IMR-90 (cell line): Measurements from ENCODE around the gene SLC18A3. TPM values are rescaled to one million over a fixed set of nuclear protein-coding genes. Genes with fewer than 3 reads are reported as not detected.

Experiments used
- ATAC-seq: fragments of 200-7000 bp; cut with Tn5 transposase; 2 replicates; pipeline ENCODE4 v1.9.1; 2020; ENCODE audit warnings: low read depth, mild to moderate bottlenecking, moderate library complexity
- BruUV-seq: library from RNA; stranded (reverse); fragments of 400-500 nt; replicated peaks from 2 replicates; lab custom pipeline; 2021; lab: Mats Ljungman, UMichigan
- CTCF ChIA-PET: fragments of 300-600 bp; formaldehyde crosslinking; extraction: SDS; loops from one replicate; lab custom pipeline; 2021; ENCODE audit warnings: antibody characterized with exemption; lab: Yijun Ruan, JAX
- POLR2A ChIA-PET: fragments of 300-600 bp; sonication (Branson Sonifier 250); formaldehyde crosslinking; loops from one replicate; lab custom pipeline; 2022; ENCODE audit warnings: antibody characterized with exemption; ENCODE audit not compliant: unreplicated experiment; lab: Charles Lee
- DNase-seq: peaks from one replicate; pipeline ENCODE4 v3.0.0; 2013
- H2AFZ ChIP-seq: replicated peaks from 2 replicates; pipeline ENCODE3; 2013; ENCODE audit warnings: low read length, mild to moderate bottlenecking; ENCODE audit not compliant: poor library complexity
- H2AK5ac ChIP-seq: 2 replicates; pipeline ENCODE4 v1.6.1; 2013; ENCODE audit warnings: low read depth, low read length, inconsistent platforms
- H2AK9ac ChIP-seq: replicated peaks from 2 replicates; pipeline ENCODE3; 2013; ENCODE audit warnings: mild to moderate bottlenecking, low read depth, low read length, moderate library complexity; ENCODE audit not compliant: poor library complexity
- H2BK120ac ChIP-seq: 2 replicates; pipeline ENCODE4 v1.6.1; 2013; ENCODE audit warnings: low read depth, low read length, inconsistent platforms
- H2BK15ac ChIP-seq: 3 replicates; pipeline ENCODE4 v1.6.1; 2013; ENCODE audit warnings: low read depth, low read length, inconsistent platforms
- H2BK20ac ChIP-seq: 2 replicates; pipeline ENCODE4 v1.6.1; 2013; ENCODE audit warnings: low read depth, mild to moderate bottlenecking, inconsistent platforms, low read length, moderate library complexity
- H2BK5ac ChIP-seq: 2 replicates; pipeline ENCODE4 v1.6.1; 2013; ENCODE audit warnings: mild to moderate bottlenecking, low read depth, low read length, inconsistent platforms; ENCODE audit not compliant: poor library complexity, severe bottlenecking
- H3K14ac ChIP-seq: replicated peaks from 2 replicates; pipeline ENCODE4 v1.6.1; 2013; ENCODE audit warnings: low read depth, low read length, inconsistent platforms
- H3K18ac ChIP-seq: 2 replicates; pipeline ENCODE4 v1.6.1; 2013; ENCODE audit warnings: low read depth, low read length, control low read depth
- H3K23ac ChIP-seq: 2 replicates; pipeline ENCODE4 v1.6.1; 2013; ENCODE audit warnings: low read depth, low read length, inconsistent platforms
- H3K27ac ChIP-seq: 2 replicates; pipeline ENCODE4 v1.5.1; 2013; ENCODE audit warnings: mild to moderate bottlenecking, control low read depth, low read length; ENCODE audit not compliant: insufficient read depth
- H3K27me3 ChIP-seq: 2 replicates; pipeline ENCODE4 v1.6.1; 2013; ENCODE audit warnings: low read length; ENCODE audit not compliant: control insufficient read depth, insufficient read depth
- H3K36me3 ChIP-seq: 2 replicates; pipeline ENCODE4 v1.6.1; 2013; ENCODE audit warnings: low read length, mixed read lengths; ENCODE audit not compliant: control insufficient read depth, insufficient read depth
- H3K4ac ChIP-seq: 2 replicates; pipeline ENCODE4 v1.6.1; 2013; ENCODE audit warnings: low read depth, low read length, inconsistent platforms
- H3K4me1 ChIP-seq: 2 replicates; pipeline ENCODE4 v1.6.1; 2013; ENCODE audit warnings: low read length, mixed read lengths; ENCODE audit not compliant: control insufficient read depth, insufficient read depth
- H3K4me2 ChIP-seq: 2 replicates; pipeline ENCODE4 v1.6.1; 2013; ENCODE audit warnings: low read depth, mild to moderate bottlenecking, control low read depth, low read length, moderate library complexity
- H3K4me3 ChIP-seq: 2 replicates; pipeline ENCODE4 v1.5.1; 2013; ENCODE audit warnings: low read depth, mild to moderate bottlenecking, control low read depth, low read length, moderate library complexity; ENCODE audit not compliant: insufficient read depth
- H3K56ac ChIP-seq: 2 replicates; pipeline ENCODE4 v1.6.1; 2013; ENCODE audit warnings: low read length, inconsistent platforms; ENCODE audit not compliant: insufficient read depth; ENCODE audit errors: extremely low read depth
- H3K79me1 ChIP-seq, 2 experiments: 2 replicates each; pipeline ENCODE4 v1.6.1; 2013; ENCODE audit warnings: low read length in 2 of 2, inconsistent platforms in 1 of 2, low read depth in 1 of 2
- H3K9ac ChIP-seq: 2 replicates; pipeline ENCODE4 v1.6.1; 2013; ENCODE audit warnings: low read depth, low read length, control low read depth
- H3K9me1 ChIP-seq: 2 replicates; pipeline ENCODE4 v1.6.1; 2013; ENCODE audit warnings: low read length, inconsistent platforms; ENCODE audit not compliant: insufficient read depth
- H3K9me3 ChIP-seq: 2 replicates; pipeline ENCODE4 v1.6.1; 2013; ENCODE audit warnings: low read length; ENCODE audit not compliant: control insufficient read depth, insufficient read depth
- H4K20me1 ChIP-seq: 2 replicates; pipeline ENCODE4 v1.6.1; 2013; ENCODE audit warnings: low read length, inconsistent platforms; ENCODE audit not compliant: insufficient read depth
- H4K5ac ChIP-seq: 2 replicates; pipeline ENCODE4 v1.6.1; 2013; ENCODE audit warnings: mild to moderate bottlenecking, low read depth, low read length, control low read depth
- H4K8ac ChIP-seq, 2 experiments: 2 replicates each; pipeline ENCODE4 v1.6.1; 2013; ENCODE audit warnings: low read depth in 2 of 2, low read length in 2 of 2, control low read depth in 1 of 2, inconsistent platforms in 1 of 2
- H4K91ac ChIP-seq: 2 replicates; pipeline ENCODE4 v1.6.1; 2013; ENCODE audit warnings: low read depth, low read length, inconsistent platforms; ENCODE audit not compliant: insufficient read depth
- BHLHE40 ChIP-seq: fragments of 150-350 bp; IDR thresholded peaks from 2 replicates; pipeline ENCODE4 v1.6.1; 2016; ENCODE audit warnings: mild to moderate bottlenecking, low read depth, low read length
- CEBPB ChIP-seq: IDR thresholded peaks from 2 replicates; pipeline ENCODE4 v1.6.1; 2012; ENCODE audit warnings: low read depth, low read length, improper control_type of control experiment
- CHD1 ChIP-seq: IDR thresholded peaks from 2 replicates; pipeline ENCODE4 v1.6.1; 2012; ENCODE audit warnings: low read depth, low read length, improper control_type of control experiment
- CTCF ChIP-seq: conservative IDR thresholded peaks from 2 replicates; pipeline ENCODE4 v1.5.1; 2012; ENCODE audit warnings: mild to moderate bottlenecking, low read depth, low read length, improper control_type of control experiment
- ELK1 ChIP-seq: fragments of 150-350 bp; IDR thresholded peaks from 2 replicates; pipeline ENCODE4 v1.6.1; 2016; ENCODE audit warnings: low read depth, mild to moderate bottlenecking, low read length, moderate library complexity, borderline replicate concordance
- FOS ChIP-seq: fragments of 150-350 bp; IDR thresholded peaks from 2 replicates; pipeline ENCODE4 v1.6.1; 2016; ENCODE audit warnings: low read depth, low read length
- MAFK ChIP-seq: IDR thresholded peaks from 2 replicates; pipeline ENCODE4 v1.6.1; 2012; ENCODE audit warnings: low read depth, low read length, improper control_type of control experiment
- MAZ ChIP-seq: IDR thresholded peaks from 2 replicates; pipeline ENCODE4 v1.6.1; 2012; ENCODE audit warnings: low read depth, mild to moderate bottlenecking, low read length, improper control_type of control experiment, moderate library complexity, borderline replicate concordance
- MXI1 ChIP-seq: IDR thresholded peaks from 2 replicates; pipeline ENCODE4 v1.6.1; 2012; ENCODE audit warnings: low read depth, mild to moderate bottlenecking, low read length, moderate library complexity, borderline replicate concordance
- NFE2L2 ChIP-seq: fragments of 150-350 bp; IDR thresholded peaks from 2 replicates; pipeline ENCODE4 v1.6.1; 2016; ENCODE audit warnings: low read depth, mild to moderate bottlenecking, low read length
- RCOR1 ChIP-seq: IDR thresholded peaks from 2 replicates; pipeline ENCODE4 v1.6.1; 2012; ENCODE audit warnings: mild to moderate bottlenecking, low read length, improper control_type of control experiment; ENCODE audit not compliant: insufficient replicate concordance
- RFX5 ChIP-seq: IDR thresholded peaks from 2 replicates; pipeline ENCODE4 v1.8.0; 2012; ENCODE audit warnings: low read depth, mild to moderate bottlenecking, low read length, moderate library complexity
- SMC3 ChIP-seq: fragments of 150-350 bp; IDR thresholded peaks from 2 replicates; pipeline ENCODE4 v1.6.1; 2016; ENCODE audit warnings: low read depth, mild to moderate bottlenecking, antibody characterized with exemption, low read length, moderate library complexity
- USF2 ChIP-seq: fragments of 150-350 bp; IDR thresholded peaks from 2 replicates; pipeline ENCODE4 v1.6.1; 2017; ENCODE audit warnings: mild to moderate bottlenecking, antibody characterized with exemption, low read length, low read depth
- WGBS, 2 experiments: methylation state at CpG; one replicate each; pipeline versions ENCODE4 v1.1.5 to v1.1.7; 2013; ENCODE audit warnings: missing lambda C conversion rate in 2 of 2; ENCODE audit not compliant: insufficient read length in 1 of 2; ENCODE audit errors: extremely low coverage in 2 of 2; 5-methylcytosine and 5-hydroxymethylcytosine counted together
- dilution Hi-C: fragments of 300-500 bp; cut with HindIII; formaldehyde crosslinking; loops from one replicate; pipeline ENCODE4 v1.14.3; 2018; ENCODE audit warnings: low sequenced_read_pairs; ENCODE audit not compliant: unreplicated experiment
- in situ Hi-C: fragments of 300-500 bp; cut with MboI; formaldehyde crosslinking; loops from 3 replicates; pipeline ENCODE4 v1.14.3; 2019; ENCODE audit warnings: low sequenced_read_pairs, inconsistent platforms, mixed read lengths
- intact Hi-C: fragments of 100-400 bp; cut with micrococcal nuclease; formaldehyde crosslinking; loops from 2 replicates; pipeline ENCODE4 v1.10.0; 2022
- polyA plus RNA-seq, 3 experiments: library from polyadenylated mRNA; depleted of rRNA; stranded (reverse); fragments of >200 nt; gene quantifications; 2 replicates each; pipeline ENCODE4 v1.2.3, GENCODE V29; 2012; ENCODE audit warnings: low replicate concordance in 1 of 3
- total RNA-seq: library from RNA; depleted of rRNA; stranded (reverse); fragments of >200 nt; gene quantifications from 2 replicates; pipeline ENCODE4 v1.2.3, GENCODE V29; 2012

The SLC18A3 gene
- total and polyA plus RNA-seq, 2 of the 4 experiments (the other 2 are of a cell fraction) = not detected

- H3K27me3 ChIP-seq = peaks cover 17% of the 10 kb centered on the region
- H3K9me1 ChIP-seq = 0 out of 2 replicates have a peak, but pooled peaks cover 2% of the 10 kb centered on the region
- BruUV-seq = no TSS peak
- ATAC-seq (no peak), DNase-seq (no peak)
- H3K56ac ChIP-seq = no peak overlapping the region
- H3K79me1 ChIP-seq = no peaks in the 10 kb centered on the region
- WGBS, 2 experiments = 87% methylated on average over 7 of the region's 18 CpGs; no CpG with 5 or more reads in 1 of the 2 experiments
- H3K23ac ChIP-seq = no peak overlapping the region
- no peak overlapping the region for H2BK20ac ChIP-seq
- no peak overlapping the region for H2BK120ac ChIP-seq
- ChIA-PET CTCF (no interaction called here), POLR2A (no interaction called here)
- no peaks in the 10 kb centered on the region for H3K36me3 ChIP-seq
- peak overlapping the region; percentile 23 for H2AFZ ChIP-seq
- no peak overlapping the region for H3K18ac ChIP-seq
- no peaks in the 10 kb centered on the region for H3K9me3 ChIP-seq
- no peak overlapping the region for H4K5ac ChIP-seq
- no peak overlapping the region for H3K14ac ChIP-seq
- peak overlapping the region; percentile 42 for H2AK9ac ChIP-seq
- no peak overlapping the region for H4K91ac ChIP-seq
- dilution Hi-C loops (no loop called here), in situ Hi-C loops (no loop called here), intact Hi-C loops (no loop called here)
- H2BK5ac ChIP-seq = no peak overlapping the region
- no peaks in the 10 kb centered on the region for H3K4me1 ChIP-seq
- no peaks in the 10 kb centered on the region for H4K20me1 ChIP-seq
- no peak overlapping the region for H3K27ac ChIP-seq
- no peak overlapping the region for H3K4me3 ChIP-seq
- H3K9ac ChIP-seq = no peak overlapping the region
- no peak overlapping the region for H4K8ac ChIP-seq
- no peak overlapping the region for H3K4ac ChIP-seq
- no peak overlapping the region for H3K4me2 ChIP-seq
- no peak overlapping the region for H2AK5ac ChIP-seq
- TF ChIP-seq RFX5 (no peak), CHD1 (no peak), MXI1 (no peak), BHLHE40 (no peak), CEBPB (no peak), FOS (no peak), USF2 (no peak), RCOR1 (no peak), MAFK (no peak), NFE2L2 (no peak), SMC3 (no peak), CTCF (no peak), ELK1 (no peak), MAZ (no peak)
- no peak overlapping the region for H2BK15ac ChIP-seq
Observed at GRCh38 chr10:49627644-49628247, 17.6 kb downstream of the SLC18A3 start.
